ENCODE measurements around the gene IRAK1.
A peak's percentile ranks its signal among the peaks of the same experiment; 100 is the strongest.

Gene IRAK1

GRCh38 chrX:154019633-154020528 is at the start of gene IRAK1:
Gene IRAK1, minus strand, starts transcription at chrX:154019902. Its CDS starts 90 bp downstream, at chrX:154019812.
- peak in 1 of 2 experiments; percentile 49 for DNase-seq

- no peak for DNase-seq
Observed at GRCh38 chrX:154068560-154068959, 48.9 kb upstream of the IRAK1 start.

- DNase-seq = no peak
Observed at GRCh38 chrX:154064637-154065435, 45.1 kb upstream of the IRAK1 start.

DNA sequence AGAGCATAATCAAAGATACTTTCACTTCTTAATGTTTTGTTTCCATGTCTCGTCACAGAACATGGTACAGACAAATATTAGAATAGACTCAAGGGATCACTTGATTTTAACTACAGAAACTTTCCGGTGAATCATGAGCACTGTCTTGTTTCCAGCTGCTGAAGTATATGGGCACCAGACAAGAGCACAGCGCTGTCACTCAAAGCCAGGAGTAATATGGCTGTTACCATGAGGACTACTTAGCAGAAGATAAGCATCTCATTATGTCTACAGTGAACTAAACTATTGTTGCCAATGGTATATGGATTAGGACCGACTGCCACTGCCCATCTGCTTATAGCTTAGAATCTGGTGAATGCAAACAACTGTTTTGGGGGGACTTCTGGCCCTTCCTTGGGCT is 43.5 kb upstream of the IRAK1 start:
- DNase-seq = no peak

DNA sequence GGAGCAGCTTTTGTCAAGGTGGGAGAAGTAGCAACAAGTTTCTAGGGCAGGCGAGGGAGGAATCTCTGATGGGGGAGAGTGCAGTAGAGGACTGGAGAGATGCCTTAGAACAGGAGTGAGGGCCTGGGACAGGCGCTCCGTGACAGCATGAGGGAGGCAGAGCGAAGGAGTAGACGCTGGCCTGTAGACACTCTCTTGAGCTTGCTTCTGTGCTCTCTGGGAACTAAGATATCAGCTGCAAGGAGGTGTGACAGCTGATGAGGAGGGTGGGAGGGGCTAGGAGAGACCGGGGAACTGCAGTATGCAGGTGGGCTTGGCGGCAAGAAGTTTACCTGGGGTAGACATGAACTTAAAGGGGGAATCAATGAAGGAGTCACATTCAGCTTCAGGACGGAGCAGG is 42.1 kb upstream of the IRAK1 start:
- DNase-seq = no peak

GRCh38 chrX:154059729-154060245 is 40.1 kb upstream of the IRAK1 start:
- DNase-seq = no peak

DNA sequence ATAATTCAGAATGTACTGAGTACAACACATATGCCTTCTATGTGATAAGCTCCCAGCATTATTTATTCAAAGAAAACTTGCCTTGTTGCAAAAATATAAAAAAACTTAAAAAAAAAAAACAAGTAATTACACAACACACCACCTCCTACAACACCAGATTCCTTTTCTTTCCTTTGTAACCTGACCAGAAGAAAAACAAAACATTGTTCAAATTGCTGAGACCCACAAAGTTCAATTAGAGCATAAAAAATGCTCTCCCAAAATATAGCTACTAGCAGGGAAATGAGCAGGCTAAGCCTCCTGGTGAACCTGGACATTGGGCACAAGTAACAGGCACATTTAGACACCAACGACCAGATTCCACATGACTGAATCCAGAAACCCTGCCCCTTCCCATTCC is 39.5 kb upstream of the IRAK1 start:
- no peak for DNase-seq

GRCh38 chrX:154058214-154058997 is 38.7 kb upstream of the IRAK1 start:
- DNase-seq = no peak

DNA sequence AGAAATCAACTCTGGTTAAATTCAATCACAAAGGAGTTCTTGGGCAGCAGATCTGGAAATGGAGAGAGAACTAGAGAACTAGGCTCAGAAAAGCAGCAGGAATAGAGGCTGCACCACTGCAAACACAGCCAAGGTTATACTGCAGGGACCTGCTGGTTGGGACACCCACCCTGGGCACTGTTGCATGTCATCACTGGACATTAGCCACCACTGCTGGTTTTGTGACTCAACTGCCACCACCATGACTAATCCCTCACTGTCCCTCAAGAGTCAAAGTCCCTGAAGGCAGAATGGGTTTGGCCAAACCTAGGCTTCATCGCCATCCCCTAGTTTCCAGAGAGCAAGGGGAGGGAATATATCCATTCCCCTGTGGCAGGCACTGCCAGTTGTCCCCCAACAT is 38.1 kb upstream of the IRAK1 start:
- DNase-seq = no peak

- no peak for DNase-seq
Observed at GRCh38 chrX:154056770-154057241, 37.1 kb upstream of the IRAK1 start.

GRCh38 chrX:154051201-154051810 is 31.6 kb upstream of the IRAK1 start:
- peak in 1 of 2 experiments; percentile 21 for DNase-seq

- DNase-seq = no peak
Observed at GRCh38 chrX:154050113-154050495, 30.4 kb upstream of the IRAK1 start.

DNA sequence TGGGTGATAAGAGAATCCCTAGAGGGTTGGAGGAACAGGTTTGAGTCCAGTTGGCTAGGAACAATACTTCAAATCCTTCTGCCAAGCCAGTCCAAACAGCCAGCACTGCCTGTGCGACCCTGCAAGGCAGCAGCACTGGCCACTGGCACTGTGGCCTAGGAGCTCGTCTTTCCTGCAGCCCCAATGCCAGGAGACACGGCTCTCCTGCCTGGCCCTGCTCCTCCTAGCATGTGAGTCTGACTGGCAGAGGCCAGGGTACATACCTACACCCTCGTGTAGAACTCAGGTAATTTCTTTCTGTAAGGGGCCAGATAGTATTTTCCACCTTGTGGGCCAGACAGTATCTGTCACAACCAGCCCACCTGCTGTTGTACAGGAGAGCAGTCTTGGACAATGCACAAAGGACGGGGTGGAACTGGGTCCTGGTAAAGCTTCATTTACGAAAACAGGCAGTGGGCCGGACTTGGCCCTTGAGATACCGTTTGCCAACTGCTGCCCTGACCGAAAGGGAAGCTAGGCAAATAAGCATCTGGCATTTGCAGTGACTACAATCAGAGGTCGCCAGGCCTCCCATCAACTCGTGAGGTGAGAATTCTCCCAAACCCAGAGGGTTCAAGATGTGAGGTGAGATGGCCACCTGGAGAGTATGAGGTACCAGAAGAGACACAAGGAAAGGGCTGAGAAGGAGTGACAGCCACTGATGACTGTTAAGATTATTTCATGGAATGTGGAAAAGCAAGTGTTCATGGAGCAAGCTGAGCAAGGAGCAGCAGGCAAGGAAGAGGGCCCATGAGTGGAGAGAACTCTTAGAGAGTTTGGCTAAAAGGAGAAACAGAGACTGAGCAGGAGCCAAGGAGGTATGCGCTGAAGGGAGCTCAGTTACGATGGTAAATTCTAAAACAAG is 29.8 kb upstream of the IRAK1 start:
- no peak for DNase-seq

- no peak for DNase-seq
Observed at GRCh38 chrX:154048398-154048797, 28.7 kb upstream of the IRAK1 start.

DNA sequence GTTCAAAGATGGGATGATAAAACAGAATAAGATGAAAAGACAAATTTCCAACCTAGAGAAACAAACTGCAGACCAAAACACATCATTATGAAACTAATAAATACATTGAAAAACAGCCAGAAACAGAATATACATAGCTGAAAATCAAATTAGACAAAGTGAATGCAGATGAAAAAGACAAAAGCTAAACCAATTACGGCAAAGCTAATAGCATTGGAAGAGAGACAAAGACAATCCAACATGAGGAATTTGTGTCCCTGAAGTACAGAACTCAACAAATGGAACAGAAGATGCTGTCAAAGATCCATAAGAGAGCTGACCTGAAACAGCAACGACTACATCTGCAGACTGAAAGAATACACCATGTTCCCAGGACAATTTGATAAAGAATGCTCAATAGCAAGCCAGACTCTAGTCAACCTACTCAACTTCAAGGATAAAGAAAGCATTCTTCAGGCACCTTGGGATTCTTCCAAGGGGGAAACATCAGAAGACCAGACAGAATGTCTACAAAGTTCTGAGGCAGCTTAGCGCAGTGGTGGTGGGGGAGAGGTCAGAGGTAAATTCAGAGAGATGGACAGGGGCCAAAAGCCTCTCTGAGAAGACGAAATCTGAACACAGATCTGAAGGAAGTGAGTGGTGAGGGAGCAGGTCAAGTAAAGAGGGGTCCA is 27.4 kb upstream of the IRAK1 start:
- no peak for DNase-seq

DNA sequence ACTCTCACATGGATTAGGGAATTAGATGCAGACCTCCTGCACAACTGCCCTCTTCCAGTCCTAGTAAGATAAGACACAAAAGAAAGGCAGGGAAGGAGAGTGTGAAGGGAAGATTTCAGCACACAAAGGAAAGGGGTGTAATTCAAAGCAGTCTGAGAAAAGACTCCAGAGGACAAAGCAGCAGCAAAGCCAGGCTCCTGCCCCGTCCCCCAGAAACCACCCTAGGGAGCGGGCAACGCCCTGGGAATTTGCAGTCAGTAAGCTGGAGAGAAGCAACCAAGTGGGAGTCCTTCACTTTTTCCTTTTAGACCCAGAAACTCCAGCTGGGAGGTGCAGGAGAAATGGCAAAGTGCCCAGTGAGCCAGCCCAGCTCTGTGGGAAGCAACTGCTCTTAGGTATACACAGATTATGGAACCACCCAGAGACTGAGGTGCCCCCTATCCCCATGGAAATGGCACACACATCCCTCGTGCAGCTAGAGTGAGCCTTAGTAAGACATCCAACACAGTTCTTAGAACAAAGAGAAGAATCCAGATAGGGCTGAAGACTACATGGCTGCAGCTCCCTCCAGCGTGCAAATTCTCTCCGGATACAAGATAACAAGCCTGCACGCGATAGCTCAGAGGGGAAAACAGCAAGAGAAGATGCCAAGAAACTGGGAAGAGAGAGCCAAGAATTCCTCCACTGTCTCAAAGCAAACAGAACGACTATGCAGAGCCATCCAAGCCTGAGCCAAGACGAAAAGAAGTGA is 26.5 kb upstream of the IRAK1 start:
- DNase-seq = no peak

DNA sequence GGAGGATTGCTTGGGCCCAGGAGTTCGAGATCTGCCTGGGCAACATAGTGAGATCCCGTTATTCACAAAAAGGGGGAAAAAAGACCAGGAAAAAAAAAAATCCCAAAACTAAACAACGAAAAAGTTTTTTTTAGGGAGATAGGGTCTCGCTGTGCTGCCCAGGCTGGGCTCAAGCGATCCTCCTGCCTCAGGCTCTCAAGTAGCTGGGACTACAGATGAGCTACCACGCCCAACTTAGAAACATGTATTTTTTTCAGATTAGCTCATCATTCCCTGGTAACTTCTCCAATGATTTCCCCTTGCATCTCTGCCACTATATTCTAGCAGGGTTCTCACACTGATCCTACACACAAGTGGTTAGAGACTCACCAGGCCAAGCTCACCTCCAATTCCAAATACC is 24.4 kb upstream of the IRAK1 start:
- no peak for DNase-seq

GRCh38 chrX:154043003-154043763 is 23.5 kb upstream of the IRAK1 start:
- DNase-seq = no peak

GRCh38 chrX:154040863-154041262 is 21.2 kb upstream of the IRAK1 start:
- no peak for DNase-seq

Data from NCI-H1930 (cell line).